H54 (cell line): Measurements from ENCODE around the gene CELF6.
A peak's percentile ranks its signal among the peaks of the same experiment; 100 is the strongest.

Experiments used
- DNase-seq: peaks from one replicate; pipeline ENCODE4 v3.0.0; 2011; ENCODE audit warnings: low spot score, mixed read lengths; ENCODE audit not compliant: insufficient read length
- FAIRE-seq: peaks from 3 replicates; lab custom pipeline; 2011; peaks lifted over from hg19 to GRCh38; lab: Jason Lieb, UNC
- POLR2A ChIP-seq: IDR thresholded peaks from 2 replicates; pipeline ENCODE4 v1.6.1; 2011; ENCODE audit warnings: low read depth, mild to moderate bottlenecking, low read length

The CELF6 gene

DNA sequence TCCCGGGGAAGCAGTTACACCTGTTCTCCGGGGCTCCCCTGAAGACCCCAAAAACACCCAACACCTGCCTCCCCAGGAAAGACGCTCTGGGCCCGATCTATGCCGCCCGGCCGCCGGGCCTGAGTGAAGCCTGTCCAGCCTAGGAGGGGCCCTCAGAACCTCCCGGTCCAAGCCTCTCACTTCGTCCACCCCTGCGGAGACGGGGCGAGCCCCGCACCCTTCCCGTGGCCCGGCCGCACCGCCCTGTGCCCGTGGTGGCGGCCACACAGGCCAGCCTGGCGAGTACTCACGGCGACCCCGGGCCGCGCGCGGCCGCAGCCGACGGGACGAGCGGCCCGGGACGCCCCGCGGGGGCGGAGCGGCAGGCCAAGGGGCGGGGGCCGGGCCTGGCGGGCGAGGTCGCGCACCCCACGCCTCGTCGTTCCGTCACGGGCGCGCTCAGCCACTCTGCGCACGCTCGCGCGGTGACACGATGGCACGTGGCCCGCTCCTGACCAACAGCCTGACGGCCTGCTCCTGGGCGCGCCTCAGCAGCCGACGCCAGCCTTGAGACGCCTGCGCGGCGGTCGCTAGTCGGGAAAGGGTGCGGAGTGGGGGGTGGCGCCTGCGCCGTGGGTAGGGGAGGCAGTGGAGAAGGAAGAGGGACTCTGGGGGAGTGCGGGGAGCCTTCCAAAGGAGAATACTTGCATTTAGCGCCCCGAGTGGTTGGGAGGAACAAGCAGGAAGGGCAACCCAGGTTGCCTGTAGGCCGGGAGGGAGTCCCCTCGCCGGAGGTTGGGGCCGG is 47.6 kb downstream of the CELF6 start, which contains the start of gene PARP6:
TSS of gene PARP6 (minus strand) at position 342 of the 784 bp plus-strand sequence. CDS start 5,077 bp downstream, outside the sequence.
- DNase-seq (peak; percentile 96), FAIRE-seq (no peak)
- peak; percentile 80 for TF ChIP-seq POLR2A

- DNase-seq = no peak
- TF ChIP-seq POLR2A = no peak
- no peak for FAIRE-seq
Measured at GRCh38 chr15:72271895-72272212, 48.1 kb downstream of the CELF6 start.

GRCh38 chr15:72271221-72271620 is 48.7 kb downstream of the CELF6 start:
- TF ChIP-seq POLR2A = no peak
- DNase-seq = no peak
- no peak for FAIRE-seq

DNA sequence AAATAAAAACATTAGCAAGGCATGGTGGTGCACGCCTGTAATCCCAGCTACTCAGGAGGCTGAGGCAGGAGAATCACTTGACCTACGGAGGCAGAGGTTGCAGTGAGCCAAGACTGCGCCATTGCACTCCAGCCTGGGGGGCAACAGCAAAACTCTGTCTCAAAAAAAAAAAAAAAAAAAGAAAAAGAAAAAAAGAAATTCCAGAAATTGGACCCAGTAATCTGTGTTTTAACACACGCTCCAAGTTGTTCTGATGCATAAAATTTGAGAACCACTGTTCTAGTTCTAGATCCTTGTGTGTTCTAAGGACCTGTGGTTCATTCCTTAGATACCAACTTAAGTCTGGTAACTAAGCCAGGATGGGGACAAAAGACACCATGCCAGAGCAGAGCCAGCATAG is 50.2 kb downstream of the CELF6 start:
- no peak for DNase-seq
- no peak for FAIRE-seq
- no peak for TF ChIP-seq POLR2A

DNA sequence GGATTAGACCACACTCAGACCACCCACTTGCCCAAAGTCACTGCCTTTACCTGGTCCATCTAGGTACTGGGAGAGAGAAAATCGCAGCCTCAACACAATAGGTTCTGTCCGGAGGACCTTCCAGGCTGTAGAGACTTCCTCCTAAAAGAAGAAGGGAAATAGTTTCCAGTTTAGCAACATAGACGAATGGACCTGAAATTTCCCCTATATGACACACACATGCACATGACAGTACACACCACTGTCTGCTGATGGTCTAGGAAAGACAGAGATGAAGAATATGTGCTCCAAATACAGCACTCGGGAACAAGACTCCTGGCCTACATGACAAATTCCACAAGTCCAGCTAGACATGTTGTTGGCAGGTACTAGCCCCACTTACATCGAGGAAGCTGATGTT is 54.9 kb downstream of the CELF6 start:
- TF ChIP-seq POLR2A = no peak
- no peak for DNase-seq
- no peak for FAIRE-seq

DNA sequence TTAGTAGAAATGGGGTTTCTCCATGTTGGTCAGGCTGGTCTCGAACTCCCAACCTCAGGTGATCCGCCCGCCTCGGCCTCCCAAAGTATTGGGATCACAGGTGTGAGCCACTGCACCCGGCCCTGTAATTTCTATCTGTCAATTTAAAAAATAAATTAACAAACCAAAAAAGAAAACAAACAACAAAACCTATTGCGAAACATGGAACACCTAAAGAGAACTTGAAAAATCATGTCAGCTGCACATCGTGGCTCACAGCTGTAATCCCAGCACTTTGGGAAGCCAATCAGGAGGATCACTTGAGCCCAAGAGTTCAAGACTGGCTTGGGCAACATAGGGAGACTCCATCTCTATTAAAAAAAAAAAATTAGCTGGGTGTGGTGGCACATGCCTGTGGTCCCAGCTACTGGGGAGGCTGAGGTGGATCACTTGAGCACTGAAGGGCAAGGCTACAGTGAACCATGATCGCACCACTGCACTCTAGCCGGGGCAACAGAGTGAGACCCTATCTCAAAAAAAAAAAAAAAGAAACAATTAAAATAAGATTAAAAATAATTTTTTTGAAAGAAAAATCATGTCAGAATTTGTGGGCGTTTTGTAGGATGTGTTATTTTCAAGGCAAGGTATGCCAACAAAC is 67.2 kb downstream of the CELF6 start:
- DNase-seq (no peak), FAIRE-seq (no peak)
- TF ChIP-seq POLR2A = no peak

DNA sequence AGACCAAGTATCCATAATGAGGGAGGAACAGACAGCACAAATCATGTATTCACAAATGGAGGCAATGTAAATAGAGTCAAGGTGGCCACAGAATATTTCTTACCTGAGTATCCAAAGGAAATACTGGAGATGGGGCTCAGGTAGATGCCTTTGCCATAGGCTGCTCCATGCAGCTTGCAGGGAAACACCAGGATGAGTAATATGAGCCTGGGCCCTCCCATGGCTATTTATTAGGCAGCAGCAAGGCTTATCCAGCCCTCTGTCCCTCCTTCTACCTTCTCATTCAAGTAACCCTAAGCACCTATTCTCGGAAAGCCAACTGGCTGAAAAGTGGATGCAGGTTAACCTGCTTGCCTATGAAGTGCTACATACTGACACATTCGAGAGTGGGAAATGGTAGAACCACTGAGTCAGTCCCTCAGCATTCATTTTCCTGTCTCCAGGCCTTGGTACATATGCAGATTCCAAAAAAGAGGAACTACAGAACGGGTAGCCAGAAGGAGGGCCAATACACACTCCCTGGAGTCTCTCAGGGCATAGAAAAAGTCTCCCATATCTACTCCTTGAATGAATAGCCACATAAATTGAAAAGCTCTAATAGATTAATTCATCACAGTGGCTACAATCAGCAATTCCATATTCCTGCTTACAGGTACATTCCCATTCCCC is 70.7 kb downstream of the CELF6 start:
- TF ChIP-seq POLR2A = no peak
- DNase-seq (no peak), FAIRE-seq (no peak)

DNA sequence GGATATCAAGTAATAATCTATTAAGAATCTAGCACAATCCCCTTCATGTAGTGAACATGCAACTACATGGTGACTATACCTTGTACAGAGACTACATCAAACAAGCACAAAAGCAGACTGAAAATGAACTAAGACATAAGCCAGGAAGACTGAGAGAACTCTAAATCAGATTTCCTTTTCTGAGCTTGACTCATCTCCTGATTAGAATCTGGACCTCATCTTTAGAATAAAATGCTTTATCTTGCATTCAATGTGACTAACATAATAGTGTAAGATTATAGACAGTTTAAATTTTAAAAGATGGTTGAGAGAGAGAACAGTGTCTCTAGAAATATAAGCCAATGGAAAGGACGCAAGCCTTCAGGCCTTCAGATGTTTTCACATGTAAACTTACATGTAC is 71.4 kb downstream of the CELF6 start:
- no peak for TF ChIP-seq POLR2A
- DNase-seq (no peak), FAIRE-seq (no peak)

GRCh38 chr15:72242775-72243370 is 77.1 kb downstream of the CELF6 start:
- no peak for DNase-seq
- FAIRE-seq = no peak
- TF ChIP-seq POLR2A = no peak

DNA sequence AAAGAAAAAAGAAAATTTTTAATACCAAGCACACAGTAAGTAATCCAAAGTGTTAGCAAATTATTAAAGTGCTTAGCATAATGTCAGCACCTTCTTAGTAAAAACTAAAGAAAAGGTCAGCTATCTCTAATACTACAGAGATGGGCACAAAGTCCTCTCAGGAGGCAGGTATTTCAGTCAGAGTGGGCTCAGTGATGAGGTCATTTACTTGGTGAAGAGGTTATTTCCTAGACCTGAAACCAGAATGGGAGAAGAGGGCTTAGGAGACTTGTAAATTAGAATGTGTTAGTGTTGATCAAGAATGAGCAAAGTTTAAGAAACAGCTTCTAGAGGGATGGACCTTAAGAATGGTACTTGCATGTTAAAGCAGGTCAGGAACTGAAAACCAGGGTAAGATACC is 80.3 kb downstream of the CELF6 start:
- no peak for FAIRE-seq
- no peak for DNase-seq
- TF ChIP-seq POLR2A = no peak

- no peak for DNase-seq
- no peak for FAIRE-seq
- TF ChIP-seq POLR2A = no peak
Measured at GRCh38 chr15:72238586-72238985, 81.4 kb downstream of the CELF6 start.

DNA sequence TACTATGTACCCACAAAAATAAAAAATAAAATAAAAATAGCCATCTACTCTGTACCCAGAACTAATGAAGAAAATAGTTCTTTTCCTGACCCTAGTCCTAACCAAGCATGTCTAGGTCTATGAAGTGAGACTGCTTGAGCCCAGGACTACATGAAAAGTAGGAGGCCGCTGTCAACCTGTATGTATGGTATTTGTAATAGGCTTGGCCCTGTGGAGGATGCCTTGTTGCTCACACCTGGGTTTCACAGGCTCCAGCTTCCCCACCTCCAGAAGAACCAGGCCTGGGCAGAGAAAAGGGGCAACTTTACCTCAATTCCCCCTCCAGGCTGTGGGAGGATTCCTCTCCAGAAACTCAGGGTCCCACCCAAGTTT is 82.1 kb downstream of the CELF6 start:
- no peak for DNase-seq
- TF ChIP-seq POLR2A = no peak
- no peak for FAIRE-seq

DNA sequence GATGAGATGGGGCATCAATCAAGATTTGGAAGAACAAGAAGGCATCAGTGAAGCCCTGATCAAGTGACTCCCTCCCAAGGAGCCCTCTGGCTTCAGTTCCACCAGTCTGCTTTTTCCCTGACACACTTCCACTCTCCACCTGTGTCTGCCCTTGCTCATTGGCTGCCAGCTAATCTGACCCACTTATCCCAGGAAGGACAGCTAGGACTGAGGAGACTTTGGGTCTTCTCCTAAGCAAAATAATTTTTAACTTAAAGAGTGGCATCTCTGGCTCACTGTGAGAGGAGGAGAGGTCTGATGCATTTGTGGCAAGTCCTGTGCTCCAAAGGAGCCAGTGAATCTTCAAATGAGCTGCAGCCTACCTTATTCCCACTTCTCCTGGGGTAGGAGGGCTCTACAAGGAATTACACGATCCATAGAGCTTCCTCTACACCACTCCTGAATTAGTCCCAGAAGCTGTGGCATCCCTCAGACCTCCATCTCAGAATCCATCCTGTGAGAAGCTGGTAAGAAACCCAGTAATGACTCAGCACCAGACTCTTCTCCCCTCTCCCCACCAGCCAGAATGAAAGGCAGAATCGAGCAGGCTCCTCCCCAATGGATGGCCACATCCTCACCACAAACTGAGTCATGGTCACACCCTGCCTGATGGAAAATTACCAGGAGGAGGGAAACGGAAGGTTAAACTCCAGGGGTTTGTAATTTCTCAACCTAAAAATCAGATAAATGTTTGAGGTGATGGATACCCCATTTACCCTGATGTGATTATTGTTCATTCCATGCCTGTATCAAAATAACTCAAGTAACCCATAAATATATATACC is 82.7 kb downstream of the CELF6 start:
- DNase-seq = peak; percentile 58
- TF ChIP-seq POLR2A = peak; percentile 60; the same call in 1 of the 2 replicates
- peak; percentile 45 for FAIRE-seq
